Measurements from ENCODE around the gene RTKN2. TPM values are rescaled to one million over a fixed set of nuclear protein-coding genes. Genes with fewer than 3 reads are reported as not detected.
A peak's percentile ranks its signal among the peaks of the same experiment; 100 is the strongest.

RTKN2 gene
- total and polyA plus RNA-seq, 2 of the 4 experiments (the other 2 are of a cell fraction), result 0.75 to 0.90 TPM

GRCh38 chr10:62231805-62232204, 36.8 kb downstream of the RTKN2 start:
- Histone ChIP-seq H3K9ac (ENCODE audit: low read depth, low read length) (peak overlapping the region; percentile 49; the same call in 1 of the 2 replicates), H3K27me3 (ENCODE audit: control insufficient read depth, insufficient read depth, low read length) (no peaks in the 10 kb centered on the region), H2AK9ac (replicated peaks; ENCODE audit: low read depth, low read length, poor library complexity) (no peak overlapping the region), H3K4ac (ENCODE audit: low read depth, low read length) (peak overlapping the region; percentile 100), H3K36me3 (ENCODE audit: control insufficient read depth, insufficient read depth, low read length) (no peaks in the 10 kb centered on the region), H2AFZ (replicated peaks; ENCODE audit: low read length, poor library complexity) (no peak overlapping the region), H3K9me1 (ENCODE audit: insufficient read depth, low read length) (peaks cover 9% of the 10 kb centered on the region), H4K5ac (ENCODE audit: low read depth, low read length) (peak overlapping the region; percentile 98), H4K8ac (ENCODE audit: low read depth in 2 of 2, low read length in 2 of 2) (peak overlapping the region; percentile 91 to 98), H2BK20ac (ENCODE audit: low read depth, low read length) (peak overlapping the region; percentile 99), H3K9me3 (ENCODE audit: control insufficient read depth, insufficient read depth, low read length) (no peaks in the 10 kb centered on the region), H2AK5ac (ENCODE audit: low read depth, low read length) (peak overlapping the region; percentile 78), H2BK120ac (ENCODE audit: low read depth, low read length) (peak overlapping the region; percentile 99), H3K4me2 (ENCODE audit: low read depth, low read length) (peak overlapping the region; percentile 52; the same call in 1 of the 2 replicates), H2BK5ac (ENCODE audit: low read depth, low read length, poor library complexity, severe bottlenecking) (peak overlapping the region; percentile 100), H2BK15ac (ENCODE audit: low read depth, low read length) (peak overlapping the region; percentile 75), H3K27ac (ENCODE audit: insufficient read depth, low read length) (peak overlapping the region; percentile 100), H3K14ac (replicated peaks; ENCODE audit: low read depth, low read length) (peak overlapping the region; percentile 93), H3K79me1 (ENCODE audit: low read depth in 1 of 2, low read length in 2 of 2) (peaks cover 7 to 9% of the 10 kb centered on the region in 2 experiments), H3K23ac (ENCODE audit: low read depth, low read length) (peak overlapping the region; percentile 94), H4K91ac (ENCODE audit: insufficient read depth, low read depth, low read length) (peak overlapping the region; percentile 99), H3K18ac (ENCODE audit: low read depth, low read length) (peak overlapping the region; percentile 100), H3K4me1 (ENCODE audit: control insufficient read depth, insufficient read depth, low read length) (peaks cover 22% of the 10 kb centered on the region), H4K20me1 (ENCODE audit: insufficient read depth, low read length) (no peaks in the 10 kb centered on the region), H3K4me3 (ENCODE audit: insufficient read depth, low read depth, low read length) (no peak overlapping the region), H3K56ac (ENCODE audit: extremely low read depth, insufficient read depth, low read length) (peak overlapping the region; percentile 95)
- intact Hi-C loops (cut with micrococcal nuclease), result loop anchor here (2.0 to 5.0 kb wide), 2 partner anchors 95 to 137 kb away; no protein-coding TSS in a partner anchor
- dilution Hi-C loops (cut with HindIII; ENCODE audit: low sequenced_read_pairs, unreplicated experiment), result no loop called here
- DNase-seq (no peak), ATAC-seq (ENCODE audit: low read depth) (no peak; the same call in 1 of the 2 replicates)
- BruUV-seq (replicated peaks), result no TSS peak
- TF ChIP-seq MAFK (IDR thresholded peaks at IDR 0.05; ENCODE audit: low read depth, low read length) (no peak), POLR2A (IDR thresholded peaks at IDR 0.05; ENCODE audit: low read depth, low read length) (no peak), MAZ (IDR thresholded peaks at IDR 0.05; ENCODE audit: borderline replicate concordance, low read depth, low read length) (no peak), MXI1 (IDR thresholded peaks at IDR 0.05; ENCODE audit: borderline replicate concordance, low read depth, low read length) (no peak), RFX5 (IDR thresholded peaks at IDR 0.05; ENCODE audit: low read depth, low read length) (no peak), NFE2L2 (IDR thresholded peaks at IDR 0.05; ENCODE audit: low read depth, low read length) (no peak), FOS (IDR thresholded peaks at IDR 0.05; ENCODE audit: low read depth, low read length) (no peak), CEBPB (IDR thresholded peaks at IDR 0.05; ENCODE audit: low read depth, low read length) (no peak), CHD1 (IDR thresholded peaks at IDR 0.05; ENCODE audit: low read depth, low read length) (no peak), RAD21 (IDR thresholded peaks at IDR 0.05; ENCODE audit: low read length) (no peak), BHLHE40 (IDR thresholded peaks at IDR 0.05; ENCODE audit: low read depth, low read length) (no peak), RCOR1 (IDR thresholded peaks at IDR 0.05; ENCODE audit: insufficient replicate concordance, low read length) (no peak)
- TF ChIP-seq, protein P1, sequence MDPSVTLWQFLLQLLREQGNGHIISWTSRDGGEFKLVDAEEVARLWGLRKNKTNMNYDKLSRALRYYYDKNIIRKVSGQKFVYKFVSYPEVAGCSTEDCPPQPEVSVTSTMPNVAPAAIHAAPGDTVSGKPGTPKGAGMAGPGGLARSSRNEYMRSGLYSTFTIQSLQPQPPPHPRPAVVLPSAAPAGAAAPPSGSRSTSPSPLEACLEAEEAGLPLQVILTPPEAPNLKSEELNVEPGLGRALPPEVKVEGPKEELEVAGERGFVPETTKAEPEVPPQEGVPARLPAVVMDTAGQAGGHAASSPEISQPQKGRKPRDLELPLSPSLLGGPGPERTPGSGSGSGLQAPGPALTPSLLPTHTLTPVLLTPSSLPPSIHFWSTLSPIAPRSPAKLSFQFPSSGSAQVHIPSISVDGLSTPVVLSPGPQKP (IDR thresholded peaks at IDR 0.05; ENCODE audit: borderline replicate concordance, low read depth, low read length), result no peak
- TF ChIP-seq, protein P2, sequence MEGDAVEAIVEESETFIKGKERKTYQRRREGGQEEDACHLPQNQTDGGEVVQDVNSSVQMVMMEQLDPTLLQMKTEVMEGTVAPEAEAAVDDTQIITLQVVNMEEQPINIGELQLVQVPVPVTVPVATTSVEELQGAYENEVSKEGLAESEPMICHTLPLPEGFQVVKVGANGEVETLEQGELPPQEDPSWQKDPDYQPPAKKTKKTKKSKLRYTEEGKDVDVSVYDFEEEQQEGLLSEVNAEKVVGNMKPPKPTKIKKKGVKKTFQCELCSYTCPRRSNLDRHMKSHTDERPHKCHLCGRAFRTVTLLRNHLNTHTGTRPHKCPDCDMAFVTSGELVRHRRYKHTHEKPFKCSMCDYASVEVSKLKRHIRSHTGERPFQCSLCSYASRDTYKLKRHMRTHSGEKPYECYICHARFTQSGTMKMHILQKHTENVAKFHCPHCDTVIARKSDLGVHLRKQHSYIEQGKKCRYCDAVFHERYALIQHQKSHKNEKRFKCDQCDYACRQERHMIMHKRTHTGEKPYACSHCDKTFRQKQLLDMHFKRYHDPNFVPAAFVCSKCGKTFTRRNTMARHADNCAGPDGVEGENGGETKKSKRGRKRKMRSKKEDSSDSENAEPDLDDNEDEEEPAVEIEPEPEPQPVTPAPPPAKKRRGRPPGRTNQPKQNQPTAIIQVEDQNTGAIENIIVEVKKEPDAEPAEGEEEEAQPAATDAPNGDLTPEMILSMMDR (conservative IDR thresholded peaks at IDR 0.05; ENCODE audit: low read depth, low read length), result no peak
- CTCF ChIA-PET, result interaction anchor here (1.1 kb wide), 1 partner anchor 183 kb away, joined by 3 read pairs; no protein-coding TSS in a partner anchor
- no CpG with 5 or more reads among the region's 4 CpGs for WGBS, 2 experiments (ENCODE audit: extremely low coverage in 2 of 2, insufficient read length in 1 of 2)
- POLR2A ChIA-PET (ENCODE audit: unreplicated experiment), result interaction anchor here (0.8 to 2.4 kb wide), 7 partner anchors 12 to 330 kb away, joined by 3 to 16 read pairs (median 5); no protein-coding TSS in a partner anchor
- in situ Hi-C loops (cut with MboI; ENCODE audit: low sequenced_read_pairs), result loop anchor here (5.0 to 25.0 kb wide), 4 partner anchors 135 to 1420 kb away; partner anchors contain the start of genes ARID5B and RHOBTB1

All from IMR-90 (cell line).